Mesenteric fat pad (tissue), 1 donor: ENCODE results near the gene EIF3J. TPM values are rescaled to one million over a fixed set of nuclear protein-coding genes. Genes with fewer than 3 reads are reported as not detected.
A peak's percentile ranks its signal among the peaks of the same experiment; 100 is the strongest.

Experiments
- DNase-seq: peaks from one replicate; pipeline ENCODE4 v3.0.0-alpha.2; 2020; ENCODE audit warnings: low spot score
- long read RNA-seq: library from polyadenylated mRNA; unstranded; transcript quantifications from one replicate; pipeline ENCODE4 v2.0.0, GENCODE V29; 2020
- total RNA-seq: library from RNA; stranded (reverse); fragmentation: NEBNext Ultra II Directional; extraction: Animal tissue kit (Norgen Biotek cat#: 25700); gene quantifications from one replicate; pipeline ENCODE4 v1.2.1, GENCODE V29; 2021
- donor health status: DM: yes; HTN: yes; CAD: no.

EIF3J gene
- 84.9 TPM for total RNA-seq
- long read RNA-seq, transcript EIF3J-201 (8 exons, 2,569 nt): major isoform, 47 of 108 reads
- long read RNA-seq, partial matches to known transcripts: 52 of 108 reads
- long read RNA-seq, other reads (novel, unspliced or antisense): 7 of 108 reads

- DNase-seq: peak; percentile 99
Measured at GRCh38 chr15:44536962-44537734, at the start of gene EIF3J. TSS of gene EIF3J (plus strand) at chr15:44537147. CDS start at chr15:44537195, 48 bp downstream.

- no peak for DNase-seq
Measured at GRCh38 chr15:44489464-44489863, 47.5 kb upstream of the EIF3J start.

- DNase-seq: no peak
Measured at GRCh38 chr15:44490622-44491021, 46.3 kb upstream of the EIF3J start.

GRCh38 chr15:44492040-44492439 is 44.9 kb upstream of the EIF3J start:
- no peak for DNase-seq

- no peak for DNase-seq
Measured at GRCh38 chr15:44492672-44493071, 44.3 kb upstream of the EIF3J start.

- DNase-seq: no peak
Measured at GRCh38 chr15:44495562-44495961, 41.4 kb upstream of the EIF3J start.

GRCh38 chr15:44500555-44500954 is 36.4 kb upstream of the EIF3J start:
- DNase-seq: no peak

GRCh38 chr15:44501768-44502366 is 35.1 kb upstream of the EIF3J start:
- no peak for DNase-seq

GRCh38 chr15:44516436-44516835 is 20.5 kb upstream of the EIF3J start:
- no peak for DNase-seq

- no peak for DNase-seq
Measured at GRCh38 chr15:44519537-44519936, 17.4 kb upstream of the EIF3J start.

- DNase-seq: no peak
Measured at GRCh38 chr15:44525018-44525417, 11.9 kb upstream of the EIF3J start.

GRCh38 chr15:44527241-44527640 is 9.7 kb upstream of the EIF3J start:
- no peak for DNase-seq

- DNase-seq: no peak
Measured at GRCh38 chr15:44529864-44530604, 6.9 kb upstream of the EIF3J start.

- no peak for DNase-seq
Measured at GRCh38 chr15:44530653-44531052, 6.3 kb upstream of the EIF3J start.

GRCh38 chr15:44532275-44532674 is 4.7 kb upstream of the EIF3J start:
- DNase-seq: peak; percentile 65

- DNase-seq: no peak
Measured at GRCh38 chr15:44532689-44533088, 4.3 kb upstream of the EIF3J start.

- DNase-seq: peak; percentile 67
Measured at GRCh38 chr15:44535092-44535491, 1.9 kb upstream of the EIF3J start.

GRCh38 chr15:44535523-44536301 is 1.2 kb upstream of the EIF3J start:
- DNase-seq: peak; percentile 78

- DNase-seq: peak; percentile 95
Measured at GRCh38 chr15:44536302-44536961, 515 bp upstream of the EIF3J start.

- DNase-seq: no peak
Measured at GRCh38 chr15:44537735-44538240, 841 bp downstream of the EIF3J start.
